Omental fat pad (tissue), 4 donors: ENCODE results near the gene LSP1. TPM values are rescaled to one million over a fixed set of nuclear protein-coding genes. Genes with fewer than 3 reads are reported as not detected.
A peak's percentile ranks its signal among the peaks of the same experiment; 100 is the strongest.

Experiments used
- ATAC-seq: fragments of 150-250 bp; one replicate; pipeline ENCODE4 v1.9.1; 2016; ENCODE audit warnings: mild to moderate bottlenecking, moderate library complexity; ENCODE audit not compliant: low FRiP score
- DNase-seq: peaks from one replicate; pipeline ENCODE4 v3.0.0-alpha.2; 2019; ENCODE audit warnings: low spot score
- total RNA-seq, 4 donors: library from RNA; depleted of rRNA; stranded (reverse); fragments of >200 nt; gene quantifications; one replicate each; pipeline ENCODE4 v1.1.0, GENCODE V29; 2016
- TF ChIP-seq, protein P1 (sequence below), 3 donors: fragments of 450-650 bp; IDR thresholded peaks; one replicate each; pipeline ENCODE4 v1.5.1; 2016 to 2017; ENCODE audit warnings: antibody characterized with exemption in 3 of 3, mild to moderate bottlenecking in 3 of 3, moderate library complexity in 2 of 3

Gene LSP1
- total RNA-seq, 4 donors from 2014 or later: 12.1 to 71.2 (median 49.8) TPM

DNA sequence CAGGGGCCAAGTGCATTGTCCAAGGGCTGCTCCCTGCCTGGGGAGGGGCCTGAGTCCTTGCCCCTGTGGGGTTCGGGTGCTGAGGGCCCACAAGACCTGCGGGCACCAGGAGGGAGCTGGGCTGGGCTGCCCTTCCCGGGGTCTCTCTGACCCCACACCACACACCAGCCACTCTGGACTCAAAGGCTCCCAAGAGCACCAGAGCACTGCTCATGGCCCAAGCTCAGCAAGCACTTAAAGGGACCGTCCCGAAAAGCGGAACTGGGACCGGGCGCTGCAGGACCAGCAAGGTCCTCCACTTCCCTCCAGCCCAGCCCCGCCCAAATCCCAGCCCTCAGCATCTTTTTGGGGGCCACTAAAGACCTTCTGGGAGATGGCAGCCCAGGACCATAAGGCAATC, 5.3 kb downstream of the LSP1 start:
- no peak for ATAC-seq

DNA sequence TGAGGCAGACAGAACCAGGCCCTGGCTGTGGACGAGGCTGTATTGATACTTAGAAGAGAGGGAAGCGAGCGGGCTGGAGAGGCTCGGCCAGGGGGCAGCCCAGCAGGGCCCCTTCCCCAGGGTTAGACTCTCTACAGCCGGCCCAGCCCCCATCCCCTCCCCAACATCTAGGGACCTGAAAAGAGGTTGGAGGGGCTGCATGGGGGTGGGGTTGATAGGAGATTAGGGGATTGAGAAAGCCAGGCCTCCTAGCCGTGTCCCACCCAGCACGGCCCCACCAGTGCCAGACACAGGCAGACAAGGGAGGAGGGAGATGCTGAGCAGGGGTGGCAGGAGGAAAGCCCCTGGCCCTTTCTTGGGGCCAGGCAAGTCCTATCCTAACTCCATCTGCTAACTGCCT, 5.7 kb downstream of the LSP1 start:
- ATAC-seq (no peak), DNase-seq (no peak)
- TF ChIP-seq, protein P1, sequence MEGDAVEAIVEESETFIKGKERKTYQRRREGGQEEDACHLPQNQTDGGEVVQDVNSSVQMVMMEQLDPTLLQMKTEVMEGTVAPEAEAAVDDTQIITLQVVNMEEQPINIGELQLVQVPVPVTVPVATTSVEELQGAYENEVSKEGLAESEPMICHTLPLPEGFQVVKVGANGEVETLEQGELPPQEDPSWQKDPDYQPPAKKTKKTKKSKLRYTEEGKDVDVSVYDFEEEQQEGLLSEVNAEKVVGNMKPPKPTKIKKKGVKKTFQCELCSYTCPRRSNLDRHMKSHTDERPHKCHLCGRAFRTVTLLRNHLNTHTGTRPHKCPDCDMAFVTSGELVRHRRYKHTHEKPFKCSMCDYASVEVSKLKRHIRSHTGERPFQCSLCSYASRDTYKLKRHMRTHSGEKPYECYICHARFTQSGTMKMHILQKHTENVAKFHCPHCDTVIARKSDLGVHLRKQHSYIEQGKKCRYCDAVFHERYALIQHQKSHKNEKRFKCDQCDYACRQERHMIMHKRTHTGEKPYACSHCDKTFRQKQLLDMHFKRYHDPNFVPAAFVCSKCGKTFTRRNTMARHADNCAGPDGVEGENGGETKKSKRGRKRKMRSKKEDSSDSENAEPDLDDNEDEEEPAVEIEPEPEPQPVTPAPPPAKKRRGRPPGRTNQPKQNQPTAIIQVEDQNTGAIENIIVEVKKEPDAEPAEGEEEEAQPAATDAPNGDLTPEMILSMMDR (IDR thresholded peaks at IDR 0.05): no peak

More for the DNA sequence above, 5.3 kb downstream of the LSP1 start:
- no peak for DNase-seq
- TF ChIP-seq, protein P1 (IDR thresholded peaks at IDR 0.05): no peak

DNA sequence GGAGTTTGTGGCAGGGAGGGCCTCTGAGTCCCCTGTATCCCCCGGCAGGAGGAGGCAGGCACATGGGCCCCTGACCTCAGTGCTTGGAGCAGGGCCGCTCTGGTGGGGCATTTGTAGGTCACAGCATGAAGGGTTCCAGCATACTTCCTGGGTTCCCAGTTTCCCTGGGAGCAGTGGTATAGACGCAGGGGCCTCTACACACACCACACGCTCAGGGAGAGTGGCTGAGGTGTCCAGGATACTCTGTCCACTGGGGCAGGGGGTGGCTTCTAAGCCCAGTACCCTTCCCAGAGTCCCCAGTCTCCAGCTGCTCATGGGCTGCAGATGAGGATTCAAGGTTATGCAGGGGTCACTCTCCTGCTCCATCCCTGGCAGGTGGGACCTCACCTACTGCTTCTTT, 6.1 kb downstream of the LSP1 start:
- DNase-seq (no peak), ATAC-seq (no peak)
- TF ChIP-seq, protein P1 (IDR thresholded peaks at IDR 0.05): no peak

DNA sequence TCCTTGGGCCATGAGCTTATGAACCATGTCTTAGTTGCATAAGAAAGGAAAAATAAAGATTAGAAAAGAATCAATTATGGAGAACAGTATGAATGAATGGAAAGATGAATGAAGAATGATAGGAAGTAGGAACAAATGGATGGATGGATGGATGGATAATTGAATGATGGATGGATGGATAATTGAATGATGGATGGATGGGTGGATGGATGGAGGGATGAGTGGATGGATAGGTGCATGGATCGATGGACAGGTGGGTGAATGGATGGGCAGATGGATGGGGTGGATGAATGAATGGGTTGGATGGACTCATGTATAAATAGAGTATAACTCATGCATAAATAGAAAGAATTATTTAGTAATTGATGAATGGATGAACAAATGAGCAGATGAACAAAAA, 7.2 kb downstream of the LSP1 start:
- ATAC-seq (no peak), DNase-seq (no peak)
- TF ChIP-seq, protein P1 (IDR thresholded peaks at IDR 0.05): no peak

DNA sequence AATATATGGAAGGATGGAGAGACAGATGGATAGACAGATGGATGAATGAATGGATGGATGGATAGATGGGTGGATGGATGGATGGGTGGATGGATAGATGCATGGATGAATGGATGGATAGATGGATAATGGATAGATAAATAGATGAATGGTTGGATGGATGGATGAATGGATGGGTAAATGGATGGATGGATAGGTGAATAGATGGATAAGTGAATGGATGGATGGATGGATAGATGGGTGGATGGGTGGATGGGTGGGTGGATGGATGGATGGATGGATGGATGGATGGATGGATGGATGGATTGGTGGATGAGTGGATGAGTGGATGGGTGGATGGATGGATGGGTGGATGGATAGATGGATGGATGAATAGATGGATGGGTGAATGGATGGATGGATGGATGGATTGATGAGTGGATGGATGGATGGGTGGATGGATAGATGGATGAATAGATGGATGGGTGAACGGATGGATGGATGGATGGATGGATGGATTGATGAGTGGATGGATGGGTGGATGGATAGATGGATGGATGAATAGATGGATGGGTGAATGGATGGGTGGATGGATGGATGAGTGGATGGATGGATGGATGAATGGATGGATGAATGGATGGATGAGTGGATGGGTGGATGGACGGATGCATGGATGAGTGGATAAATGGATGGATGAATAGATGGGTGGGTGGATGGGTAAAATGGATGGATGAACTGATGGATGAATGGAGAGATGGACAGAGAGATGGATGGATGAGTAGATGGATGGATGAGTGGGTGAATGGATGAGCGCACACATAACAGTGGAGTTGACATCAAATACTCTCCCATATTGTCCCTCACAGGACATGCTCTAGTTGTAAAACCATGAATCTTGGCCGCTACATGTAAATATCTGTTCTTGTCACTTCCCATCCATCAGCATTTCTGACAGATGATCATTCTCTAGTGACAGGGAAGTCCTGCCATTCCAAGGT, 8.8 kb downstream of the LSP1 start:
- ATAC-seq: no peak
- TF ChIP-seq, protein P1 (IDR thresholded peaks at IDR 0.05): no peak
- no peak for DNase-seq

DNA sequence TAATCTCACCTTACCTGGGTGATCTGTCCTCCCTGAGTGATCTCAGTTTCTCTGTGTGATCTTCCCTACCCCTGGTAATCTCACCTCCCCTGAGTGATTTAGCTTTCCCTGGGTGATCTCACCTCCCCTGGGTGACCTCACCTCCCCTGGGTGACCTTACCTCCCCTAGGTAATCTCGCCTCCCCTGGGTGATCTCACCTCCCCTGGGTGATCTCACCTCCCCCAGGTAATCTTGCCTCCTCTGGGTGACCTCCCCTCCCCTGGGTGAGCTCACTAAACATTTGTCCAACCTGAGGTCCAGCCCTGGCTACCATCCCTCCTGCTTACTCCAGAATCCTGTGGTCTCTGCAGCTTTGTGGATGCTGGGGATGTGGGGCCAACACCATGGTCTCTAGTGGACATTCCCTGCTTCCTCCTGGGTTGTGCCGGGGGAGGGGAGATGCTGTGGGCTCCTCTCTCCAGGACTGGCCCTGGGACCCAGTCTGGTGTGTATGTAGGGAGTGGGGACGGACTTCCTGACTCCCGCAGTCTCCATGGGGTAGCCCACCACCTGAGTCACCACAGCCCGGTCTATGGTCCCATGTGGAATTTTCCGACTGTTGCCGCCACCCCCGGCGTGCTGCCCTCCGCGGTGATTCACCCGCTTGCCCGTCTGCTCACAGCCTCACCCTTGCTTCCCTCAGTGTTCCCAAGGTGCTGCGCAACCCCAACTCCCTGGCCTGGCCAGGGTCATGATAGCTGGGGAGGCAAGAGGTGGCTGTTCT, 9.9 kb downstream of the LSP1 start:
- DNase-seq (no peak), ATAC-seq (peak; percentile 22)
- TF ChIP-seq, protein P1 (IDR thresholded peaks at IDR 0.05): no peak
